Panc1 (cell line): ENCODE results near the gene ZNF273. TPM values are rescaled to one million over a fixed set of nuclear protein-coding genes. Genes with fewer than 3 reads are reported as not detected.

Experiments used
- ATAC-seq: fragments of 200-7000 bp; cut with Tn5 transposase; 2 replicates; pipeline ENCODE4 v1.9.1; 2020; ENCODE audit warnings: mild to moderate bottlenecking, moderate library complexity
- BruUV-seq: library from RNA; stranded (reverse); fragments of 400-500 nt; replicated peaks from 2 replicates; lab custom pipeline; 2021; lab: Mats Ljungman, UMichigan
- CTCF ChIA-PET: fragments of 300-600 bp; sonication (Branson Sonifier 250); formaldehyde crosslinking; loops from one replicate; lab custom pipeline; 2022; ENCODE audit warnings: antibody characterized with exemption; lab: Charles Lee
- POLR2A ChIA-PET: fragments of 300-600 bp; sonication (Branson Sonifier 250); formaldehyde crosslinking; loops from one replicate; lab custom pipeline; 2022; ENCODE audit warnings: antibody characterized with exemption; lab: Charles Lee
- DNase-seq: peaks from one replicate; pipeline ENCODE4 v3.0.0-alpha.2; 2010; ENCODE audit warnings: low read depth, low spot score
- H3K27ac ChIP-seq: 2 replicates; pipeline ENCODE4 v1.5.1; 2011; ENCODE audit warnings: mild to moderate bottlenecking, low read length, inconsistent platforms
- H3K27me3 ChIP-seq: fragments of 200-500 bp; sonication (Bioruptor generic); 2 replicates; pipeline ENCODE4 v1.6.0; 2014; ENCODE audit warnings: low read length, inconsistent platforms; ENCODE audit not compliant: control insufficient read depth, insufficient read depth
- H3K36me3 ChIP-seq: fragments of 200-500 bp; sonication (Bioruptor generic); 2 replicates; pipeline ENCODE4 v1.5.1; 2014; ENCODE audit warnings: inconsistent platforms, mild to moderate bottlenecking, low read length, moderate library complexity; ENCODE audit not compliant: control insufficient read depth, insufficient read depth
- H3K4me1 ChIP-seq: 2 replicates; pipeline ENCODE4 v1.5.1; 2011; ENCODE audit warnings: inconsistent platforms, mild to moderate bottlenecking, low read length, moderate library complexity; ENCODE audit not compliant: control insufficient read depth, insufficient read depth
- H3K4me3 ChIP-seq, 2 experiments: 2 replicates each; pipeline ENCODE4 v1.5.1; 2011 to 2012; ENCODE audit warnings: low read depth in 2 of 2, low read length in 2 of 2, mild to moderate bottlenecking in 2 of 2, inconsistent platforms in 1 of 2, moderate library complexity in 1 of 2
- H3K9me3 ChIP-seq: fragments of 200-500 bp; sonication (Bioruptor generic); 2 replicates; pipeline ENCODE4 v1.5.1; 2014; ENCODE audit warnings: low read depth, mild to moderate bottlenecking, inconsistent platforms, low read length, moderate library complexity; ENCODE audit not compliant: control insufficient read depth, insufficient read depth
- CTCF ChIP-seq: fragments of 450-650 bp; IDR thresholded peaks from 2 replicates; pipeline ENCODE4 v1.5.1; 2017; ENCODE audit warnings: mild to moderate bottlenecking
- POLR2AphosphoS5 ChIP-seq: IDR thresholded peaks from 2 replicates; pipeline ENCODE4 v1.6.1; 2012; ENCODE audit warnings: mild to moderate bottlenecking, low read depth, low read length, moderate library complexity
- REST ChIP-seq, 2 experiments: IDR thresholded peaks; 2 replicates each; pipeline ENCODE4 v1.6.1; 2011 to 2012; ENCODE audit warnings: low read depth in 2 of 2, control low read depth in 1 of 2, low read length in 1 of 2, mild to moderate bottlenecking in 1 of 2, moderate library complexity in 1 of 2; ENCODE audit not compliant: insufficient read depth in 1 of 2
- SIN3A ChIP-seq: IDR thresholded peaks from 2 replicates; pipeline ENCODE4 v1.6.1; 2012; ENCODE audit warnings: low read depth, mild to moderate bottlenecking, low read length, moderate library complexity, borderline replicate concordance; ENCODE audit not compliant: insufficient read depth
- TCF7L2 ChIP-seq: IDR thresholded peaks from 2 replicates; pipeline ENCODE4 v1.6.1; 2011; ENCODE audit warnings: mild to moderate bottlenecking, low read depth, low read length, inconsistent platforms
- in situ Hi-C: cut with HindIII; loops from 2 replicates; pipeline ENCODE4 v1.10.0; 2016; ENCODE audit warnings: low sequenced_read_pairs, low pct_unique_long_range_greater_than_20kb
- intact Hi-C: fragments of 100-400 bp; cut with micrococcal nuclease; formaldehyde crosslinking; loops from one replicate; pipeline ENCODE4 v1.10.0; 2022; ENCODE audit not compliant: unreplicated experiment
- total RNA-seq: library from RNA; stranded (reverse); gene quantifications from one replicate; pipeline ENCODE4 v1.2.1, GENCODE V29; 2021; ENCODE audit not compliant: unreplicated experiment

The ZNF273 gene
- total RNA-seq, 1 experiment from 2014 or later = 6.4 TPM

GRCh38 chr7:64882341-64883112 is 20.5 kb upstream of the ZNF273 start:
- no peak overlapping the region for H3K27ac ChIP-seq
- no TSS peak for BruUV-seq

More at GRCh38 chr7:64882341-64883112, 20.5 kb upstream of the ZNF273 start:
- H3K4me1 ChIP-seq = no peaks in the 10 kb centered on the region
- DNase-seq (no peak), ATAC-seq (no peak)
- no peaks in the 10 kb centered on the region for H3K9me3 ChIP-seq
- POLR2A ChIA-PET = no interaction called here
- TF ChIP-seq TCF7L2 = no peak
- TF ChIP-seq POLR2AphosphoS5 = no peak
- no peak for TF ChIP-seq REST (IDR thresholded peaks at IDR 0.05; ENCODE audit: insufficient read depth in 1 of 2, low read depth in 2 of 2, low read length in 1 of 2)
- TF ChIP-seq CTCF = no peak
- no peak for TF ChIP-seq SIN3A
- intact Hi-C loops (no loop called here), in situ Hi-C loops (no loop called here)
- no peak overlapping the region for H3K4me3 ChIP-seq
- peaks cover 7% of the 10 kb centered on the region; the same call in 1 of the 2 replicates for H3K27me3 ChIP-seq
- H3K36me3 ChIP-seq = no peaks in the 10 kb centered on the region
- CTCF ChIA-PET = no interaction called here
